DMS53 (cell line): Measurements from ENCODE around the gene CD151.

Experiments used
- DNase-seq: peaks from one replicate; lab custom pipeline; 2025; lab: John Stamatoyannopoulos, UW

Gene CD151

DNA sequence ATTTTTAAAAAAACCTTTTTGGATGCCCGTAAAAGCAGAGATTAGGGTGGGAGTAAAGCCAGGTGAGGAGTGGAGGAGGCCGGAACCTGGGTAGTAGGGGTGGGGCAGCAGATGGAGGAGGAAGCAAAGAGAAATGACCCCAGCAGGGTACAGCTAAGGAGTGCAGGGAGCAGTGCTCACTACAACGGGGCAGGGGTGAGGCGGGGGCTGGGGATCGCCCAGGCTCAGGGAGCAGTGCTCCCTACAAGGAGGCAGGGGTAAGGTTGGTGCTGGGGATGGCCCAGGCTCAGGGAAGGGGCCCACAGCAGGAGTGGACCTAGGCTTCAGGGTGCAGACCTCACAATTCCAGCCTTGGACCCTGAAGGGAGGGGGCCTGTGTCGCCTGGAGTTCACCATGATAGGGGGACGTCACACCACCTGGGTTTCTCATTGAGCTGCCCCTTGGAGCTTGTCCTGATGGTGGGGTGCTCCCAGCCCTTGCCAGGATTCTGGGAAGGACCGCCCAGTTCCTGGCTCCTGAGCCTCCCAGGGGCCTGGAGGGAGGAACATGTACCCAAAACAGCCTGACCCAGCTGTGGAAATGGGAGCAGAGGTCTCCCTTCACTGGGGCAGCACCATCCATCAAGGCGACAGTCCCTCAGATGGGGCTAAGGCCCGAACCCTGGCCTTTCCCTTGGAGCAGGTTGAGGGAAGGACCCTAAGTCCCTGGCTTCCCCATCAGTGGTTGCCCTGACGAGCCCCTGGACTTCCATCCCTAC lies 16.9 kb upstream of the CD151 start:
- DNase-seq = no peak

DNA sequence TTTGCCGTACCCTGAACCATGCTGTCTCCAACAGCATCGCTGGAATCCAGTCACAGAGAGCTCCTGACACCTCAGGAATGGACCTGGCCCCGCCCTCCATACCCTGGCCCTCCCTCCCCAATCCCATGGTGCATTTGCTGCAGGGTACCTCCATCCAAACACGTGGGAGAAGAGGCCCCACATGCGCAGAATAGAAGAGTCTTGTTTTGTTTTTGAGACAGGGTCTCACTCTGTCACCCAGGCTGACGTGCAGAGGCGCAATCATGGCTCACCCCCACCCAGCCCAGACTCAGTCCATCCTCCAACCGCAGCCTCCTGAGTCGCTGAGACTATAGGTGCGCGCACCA lies 16.3 kb upstream of the CD151 start:
- DNase-seq = peak; percentile 56

- peak; percentile 64 for DNase-seq
These were observed 14.2 kb upstream of the CD151 start, which contains the start of gene PNPLA2 for GRCh38 chr11:818396-819128. TSS of gene PNPLA2 (plus strand) at chr11:818914. CDS start at chr11:819719, 805 bp downstream.

- DNase-seq = peak; percentile 98
These were observed 13.4 kb upstream of the CD151 start for GRCh38 chr11:819129-819931.

DNA sequence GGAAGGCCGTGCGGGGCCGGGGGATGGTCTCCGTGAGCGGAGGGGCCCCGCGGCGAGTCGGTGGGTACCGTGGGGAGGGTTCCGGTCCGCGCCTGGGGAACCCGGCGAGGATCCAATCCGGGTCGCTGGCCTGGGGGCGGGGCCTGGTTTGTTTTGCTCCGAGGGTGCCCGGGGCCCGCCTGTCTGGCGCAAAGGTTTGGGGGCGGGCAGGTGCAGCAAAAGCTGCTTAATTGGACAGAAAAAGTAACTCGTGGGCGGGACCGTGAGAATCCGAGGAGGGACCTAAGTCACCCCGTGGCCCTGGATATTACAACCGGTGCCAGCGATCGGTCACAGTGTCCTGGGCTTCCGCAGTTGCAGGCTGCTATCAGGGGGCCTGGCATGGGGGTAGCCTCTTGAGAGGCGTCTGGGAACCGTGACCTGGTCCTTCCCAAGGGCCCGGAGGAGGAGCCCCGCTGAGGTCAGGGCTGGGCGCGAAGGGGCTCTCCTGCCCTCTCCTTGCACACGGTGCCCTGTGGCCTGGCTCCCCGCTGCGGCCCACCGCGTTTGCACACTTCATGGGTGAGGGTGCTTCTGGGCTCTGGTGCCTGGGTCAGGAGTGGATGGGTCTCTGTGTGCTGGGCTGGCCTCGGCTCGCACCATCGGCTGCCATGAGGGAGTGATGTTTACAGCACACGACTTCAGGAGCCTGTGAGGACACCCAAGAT lies 12.7 kb upstream of the CD151 start:
- peak; percentile 99 for DNase-seq

GRCh38 chr11:820655-821511 lies 11.9 kb upstream of the CD151 start:
- peak; percentile 84 for DNase-seq

GRCh38 chr11:821512-822371 lies 11.0 kb upstream of the CD151 start:
- DNase-seq = peak; percentile 61

DNA sequence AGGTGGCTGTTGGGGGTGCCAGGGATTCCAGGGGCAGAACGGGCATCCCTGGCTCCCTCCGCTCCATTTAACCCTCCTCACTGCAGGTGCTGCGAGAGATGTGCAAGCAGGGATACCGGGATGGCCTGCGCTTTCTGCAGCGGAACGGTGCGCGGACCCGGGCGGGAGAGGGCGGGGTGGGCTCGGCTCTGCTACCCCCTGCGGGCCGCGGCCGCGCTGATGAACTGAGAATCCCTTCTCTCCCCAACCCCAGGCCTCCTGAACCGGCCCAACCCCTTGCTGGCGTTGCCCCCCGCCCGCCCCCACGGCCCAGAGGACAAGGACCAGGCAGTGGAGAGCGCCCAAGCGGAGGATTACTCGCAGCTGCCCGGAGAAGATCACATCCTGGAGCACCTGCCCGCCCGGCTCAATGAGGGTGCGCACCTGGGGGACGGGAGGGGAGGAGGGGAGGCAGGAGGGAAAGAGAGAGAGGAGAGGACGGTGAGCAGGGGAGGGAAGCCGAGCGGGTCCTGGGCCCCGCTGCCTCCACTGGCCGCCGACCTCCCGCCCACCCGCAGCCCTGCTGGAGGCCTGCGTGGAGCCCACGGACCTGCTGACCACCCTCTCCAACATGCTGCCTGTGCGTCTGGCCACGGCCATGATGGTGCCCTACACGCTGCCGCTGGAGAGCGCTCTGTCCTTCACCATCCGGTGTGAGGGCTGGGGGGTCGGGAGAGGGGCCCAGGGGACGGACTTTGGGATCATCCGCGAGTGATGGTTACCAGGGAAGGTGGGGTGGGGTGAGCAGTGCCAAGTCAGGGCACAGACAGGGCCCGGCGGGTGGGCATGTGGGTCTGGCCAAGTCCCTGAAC lies 9.1 kb upstream of the CD151 start:
- peak; percentile 91 for DNase-seq

DNA sequence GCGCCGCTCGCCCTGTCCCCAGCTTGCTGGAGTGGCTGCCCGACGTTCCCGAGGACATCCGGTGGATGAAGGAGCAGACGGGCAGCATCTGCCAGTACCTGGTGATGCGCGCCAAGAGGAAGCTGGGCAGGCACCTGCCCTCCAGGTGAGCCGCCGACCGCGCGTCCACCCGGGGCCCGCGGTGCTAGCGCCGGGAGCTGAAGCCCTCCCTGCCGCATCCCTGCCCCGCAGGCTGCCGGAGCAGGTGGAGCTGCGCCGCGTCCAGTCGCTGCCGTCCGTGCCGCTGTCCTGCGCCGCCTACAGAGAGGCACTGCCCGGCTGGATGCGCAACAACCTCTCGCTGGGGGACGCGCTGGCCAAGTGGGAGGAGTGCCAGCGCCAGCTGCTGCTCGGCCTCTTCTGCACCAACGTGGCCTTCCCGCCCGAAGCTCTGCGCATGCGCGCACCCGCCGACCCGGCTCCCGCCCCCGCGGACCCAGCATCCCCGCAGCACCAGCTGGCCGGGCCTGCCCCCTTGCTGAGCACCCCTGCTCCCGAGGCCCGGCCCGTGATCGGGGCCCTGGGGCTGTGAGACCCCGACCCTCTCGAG lies 8.4 kb upstream of the CD151 start:
- DNase-seq = peak; percentile 98

DNA sequence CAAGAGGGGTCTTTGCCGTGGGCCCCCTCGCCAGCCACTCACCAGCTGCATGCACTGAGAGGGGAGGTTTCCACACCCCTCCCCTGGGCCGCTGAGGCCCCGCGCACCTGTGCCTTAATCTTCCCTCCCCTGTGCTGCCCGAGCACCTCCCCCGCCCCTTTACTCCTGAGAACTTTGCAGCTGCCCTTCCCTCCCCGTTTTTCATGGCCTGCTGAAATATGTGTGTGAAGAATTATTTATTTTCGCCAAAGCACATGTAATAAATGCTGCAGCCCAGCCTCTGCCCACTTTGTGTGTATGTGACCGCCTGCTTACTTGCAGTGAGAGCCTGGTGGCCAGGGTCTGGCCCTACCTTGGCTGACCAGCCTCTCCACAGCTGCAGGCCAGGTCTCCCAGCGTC lies 7.8 kb upstream of the CD151 start:
- DNase-seq = peak; percentile 86

DNA sequence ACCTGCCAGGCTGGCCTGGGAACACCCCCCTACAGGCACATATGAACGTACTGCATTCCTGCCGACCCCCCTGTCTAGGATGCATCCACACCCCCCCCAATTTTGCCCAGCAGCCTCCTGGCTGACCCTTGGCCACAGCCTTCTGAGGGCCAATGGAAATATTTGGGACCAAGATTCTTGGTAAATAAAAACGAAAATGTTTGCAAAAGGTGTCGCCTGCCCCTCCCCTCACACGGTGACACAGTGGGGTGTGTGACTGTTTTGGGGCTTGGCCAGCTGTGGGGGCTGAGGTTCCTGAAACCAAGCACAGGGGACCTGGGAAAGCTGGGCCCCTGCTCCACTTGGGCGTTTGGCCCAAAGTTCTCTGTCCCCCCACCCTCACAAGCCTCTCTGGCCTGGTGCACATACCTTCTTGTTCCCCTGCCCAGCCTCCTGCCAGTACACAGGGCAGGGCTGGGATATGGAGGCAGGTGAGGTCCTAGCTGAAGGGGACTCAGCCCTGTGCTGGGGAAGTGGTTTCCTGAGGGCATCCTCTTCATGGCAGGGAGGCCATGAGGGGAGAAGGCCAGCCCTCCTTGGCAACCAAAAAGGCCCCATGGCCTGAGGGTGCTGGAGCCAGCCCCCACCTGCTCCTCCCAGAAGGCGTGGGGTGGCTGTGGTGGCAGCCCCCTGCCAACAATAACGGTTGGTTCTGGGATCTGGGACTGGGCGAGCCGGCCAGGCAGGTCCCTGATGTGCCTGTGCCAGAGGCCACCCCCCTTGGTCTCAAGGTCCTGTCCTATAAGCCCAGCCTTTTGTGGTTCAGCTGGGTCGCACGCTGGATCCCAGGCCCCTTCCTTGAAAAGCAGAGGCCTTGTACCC lies 7.2 kb upstream of the CD151 start:
- peak; percentile 62 for DNase-seq

GRCh38 chr11:826227-826621 lies 6.5 kb upstream of the CD151 start:
- no peak for DNase-seq

GRCh38 chr11:826836-827145 lies 6.0 kb upstream of the CD151 start:
- DNase-seq = no peak

DNA sequence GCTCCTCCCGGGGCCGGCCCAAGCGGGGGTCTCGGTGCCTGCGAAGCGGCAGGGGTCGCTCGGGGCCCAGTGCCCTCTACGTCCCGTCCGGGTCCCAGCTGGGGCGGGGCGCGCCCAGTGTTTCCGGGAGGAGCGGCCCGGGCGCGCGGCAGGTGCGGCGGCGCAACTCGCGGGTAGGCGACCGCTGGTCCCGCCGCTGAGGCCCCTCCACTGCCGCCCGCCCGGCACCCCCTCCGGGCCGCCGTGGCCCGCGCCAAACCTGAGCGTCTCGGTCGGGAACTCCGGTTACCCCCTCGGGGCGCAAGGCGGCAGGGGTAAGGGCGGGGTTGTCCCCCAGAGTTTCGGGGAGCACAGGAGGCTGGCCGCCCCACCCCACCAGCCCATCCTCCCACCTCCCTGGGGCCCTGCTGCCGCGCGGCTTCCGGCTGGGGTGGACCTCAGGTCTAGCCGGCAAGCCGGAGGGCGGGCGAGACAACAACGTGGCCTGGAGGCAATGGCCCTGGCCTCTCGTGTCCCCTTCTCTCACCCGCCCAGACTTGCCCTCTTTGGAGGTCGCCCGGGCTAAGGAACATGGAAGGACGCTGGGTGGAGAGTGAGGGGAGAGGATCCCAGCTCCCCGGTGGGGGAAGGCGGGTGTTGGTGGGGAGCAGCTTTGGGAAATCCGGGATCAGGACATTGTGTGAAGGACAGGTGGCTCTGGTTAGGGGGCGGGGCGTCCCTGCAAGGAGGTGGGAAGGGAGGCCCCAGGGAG lies 5.4 kb upstream of the CD151 start:
- DNase-seq = peak; percentile 93

DNA sequence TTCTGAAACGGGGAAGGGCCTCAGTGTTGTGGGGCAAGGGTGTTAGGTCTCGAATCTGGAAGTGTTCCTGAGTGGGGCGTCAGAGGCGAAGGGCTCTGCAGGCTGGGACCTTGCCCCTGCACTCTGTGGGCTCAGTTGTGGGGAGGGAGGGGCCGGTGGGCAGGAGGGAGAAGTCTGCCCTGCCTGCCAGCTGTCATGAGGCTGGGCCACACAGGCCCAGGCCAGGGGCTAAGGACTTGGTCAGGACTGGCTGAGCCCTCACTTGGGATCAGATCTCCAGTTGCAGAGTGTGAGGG lies 4.9 kb upstream of the CD151 start, which contains the start of gene CRACR2B:
TSS of gene CRACR2B (plus strand) at position 23 of the 296 bp plus-strand sequence. CDS start 689 bp downstream, outside the sequence.
- no peak for DNase-seq

DNA sequence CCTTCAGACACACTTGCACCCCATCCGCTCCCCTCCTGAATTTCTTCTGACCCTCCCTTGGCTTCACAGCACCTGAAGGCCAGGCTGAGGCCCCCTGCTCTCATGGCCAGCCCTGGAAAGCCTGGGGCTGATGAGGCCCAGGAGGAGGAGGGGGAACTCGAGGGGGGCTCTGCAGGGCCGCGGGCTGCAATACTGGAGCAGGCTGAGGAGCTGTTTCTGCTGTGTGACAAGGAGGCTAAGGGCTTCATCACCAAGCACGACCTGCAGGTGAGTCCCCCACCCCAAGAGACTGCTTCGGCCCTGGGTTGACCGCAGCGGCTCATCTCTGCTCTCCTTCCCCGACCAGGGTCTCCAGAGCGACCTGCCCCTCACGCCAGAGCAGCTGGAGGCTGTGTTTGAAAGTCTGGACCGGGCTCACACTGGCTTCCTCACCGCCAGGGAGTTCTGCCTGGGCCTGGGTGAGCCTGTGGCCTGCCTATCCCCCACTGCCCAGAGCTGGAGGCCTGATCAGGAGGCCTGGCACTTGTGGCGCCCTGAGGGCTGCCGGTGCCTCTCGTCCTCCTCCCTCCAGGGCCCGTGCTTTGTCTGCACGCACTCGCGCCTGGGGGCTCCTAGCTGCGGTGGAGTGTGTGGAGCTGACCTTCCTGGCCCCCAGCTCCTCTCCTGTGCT lies 4.1 kb upstream of the CD151 start:
- no peak for DNase-seq
